ENCODE results near the gene EXTL2. TPM values are rescaled to one million over a fixed set of nuclear protein-coding genes. Genes with fewer than 3 reads are reported as not detected.
A peak's percentile ranks its signal among the peaks of the same experiment; 100 is the strongest.

EXTL2 gene
- total RNA-seq, 1 donor from 2014 or later = 2.6 TPM

DNA sequence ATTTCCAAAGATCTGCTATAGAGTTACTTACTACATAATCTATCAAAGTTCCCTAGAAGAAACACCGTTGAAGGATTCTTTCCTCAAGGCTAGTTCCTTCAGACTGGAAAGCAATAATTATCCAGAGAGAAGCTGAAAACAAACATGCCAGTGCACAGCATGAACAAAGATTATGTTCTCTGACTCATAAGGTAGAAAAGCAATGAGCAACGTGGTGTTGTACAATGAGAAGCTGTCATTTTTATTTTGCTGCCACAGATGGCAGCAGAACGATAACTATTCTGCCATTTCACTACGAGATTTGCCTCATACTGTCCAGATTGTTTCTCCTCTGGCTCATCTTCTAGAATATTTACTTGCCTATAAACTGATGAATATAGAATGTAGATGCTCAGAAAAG is 10.7 kb downstream of the EXTL2 start:
- no peak overlapping the region for H3K4me3 ChIP-seq (ENCODE audit: low read depth, low read length)
- no peak for FAIRE-seq

DNA sequence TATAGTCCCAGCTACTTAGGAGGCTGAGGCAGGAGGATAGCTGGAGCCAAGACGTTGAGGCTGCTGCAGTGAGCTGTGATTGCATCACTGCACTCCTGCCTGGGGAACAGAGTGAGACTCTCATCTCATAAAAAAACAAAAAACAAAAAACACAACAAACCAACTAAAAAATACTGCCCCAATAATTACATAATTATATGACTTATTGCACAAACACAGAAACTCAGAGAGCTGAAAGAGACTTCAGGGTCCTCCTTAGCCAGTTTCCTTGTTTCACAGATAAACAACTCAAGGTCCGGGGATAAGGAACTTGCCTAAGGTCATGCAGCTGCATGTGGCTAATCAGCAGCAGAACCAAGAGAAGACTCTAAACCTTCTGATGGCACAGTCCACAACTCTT is 11.9 kb downstream of the EXTL2 start:
- no peak for DNase-seq (ENCODE audit: low read depth)
- Histone ChIP-seq H3K4me3 (ENCODE audit: low read depth, low read length) (no peak overlapping the region), H3K36me3 (ENCODE audit: control insufficient read depth, insufficient read depth, low read length) (no peaks in the 10 kb centered on the region), H3K27me3 (ENCODE audit: control insufficient read depth, insufficient read depth, low read length) (no peaks in the 10 kb centered on the region)
- no peak for FAIRE-seq
- TF ChIP-seq, protein P1, sequence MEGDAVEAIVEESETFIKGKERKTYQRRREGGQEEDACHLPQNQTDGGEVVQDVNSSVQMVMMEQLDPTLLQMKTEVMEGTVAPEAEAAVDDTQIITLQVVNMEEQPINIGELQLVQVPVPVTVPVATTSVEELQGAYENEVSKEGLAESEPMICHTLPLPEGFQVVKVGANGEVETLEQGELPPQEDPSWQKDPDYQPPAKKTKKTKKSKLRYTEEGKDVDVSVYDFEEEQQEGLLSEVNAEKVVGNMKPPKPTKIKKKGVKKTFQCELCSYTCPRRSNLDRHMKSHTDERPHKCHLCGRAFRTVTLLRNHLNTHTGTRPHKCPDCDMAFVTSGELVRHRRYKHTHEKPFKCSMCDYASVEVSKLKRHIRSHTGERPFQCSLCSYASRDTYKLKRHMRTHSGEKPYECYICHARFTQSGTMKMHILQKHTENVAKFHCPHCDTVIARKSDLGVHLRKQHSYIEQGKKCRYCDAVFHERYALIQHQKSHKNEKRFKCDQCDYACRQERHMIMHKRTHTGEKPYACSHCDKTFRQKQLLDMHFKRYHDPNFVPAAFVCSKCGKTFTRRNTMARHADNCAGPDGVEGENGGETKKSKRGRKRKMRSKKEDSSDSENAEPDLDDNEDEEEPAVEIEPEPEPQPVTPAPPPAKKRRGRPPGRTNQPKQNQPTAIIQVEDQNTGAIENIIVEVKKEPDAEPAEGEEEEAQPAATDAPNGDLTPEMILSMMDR (IDR thresholded peaks at IDR 0.05; ENCODE audit: insufficient read depth, low read length, severe bottlenecking) = no peak

More for the DNA sequence above, 10.7 kb downstream of the EXTL2 start:
- no peaks in the 10 kb centered on the region for H3K36me3 ChIP-seq (ENCODE audit: control insufficient read depth, insufficient read depth, low read length)
- TF ChIP-seq, protein P1 (IDR thresholded peaks at IDR 0.05; ENCODE audit: insufficient read depth, low read length, severe bottlenecking) = no peak
- H3K27me3 ChIP-seq (ENCODE audit: control insufficient read depth, insufficient read depth, low read length) = no peaks in the 10 kb centered on the region
- peak; percentile 82 for DNase-seq (ENCODE audit: low read depth)

DNA sequence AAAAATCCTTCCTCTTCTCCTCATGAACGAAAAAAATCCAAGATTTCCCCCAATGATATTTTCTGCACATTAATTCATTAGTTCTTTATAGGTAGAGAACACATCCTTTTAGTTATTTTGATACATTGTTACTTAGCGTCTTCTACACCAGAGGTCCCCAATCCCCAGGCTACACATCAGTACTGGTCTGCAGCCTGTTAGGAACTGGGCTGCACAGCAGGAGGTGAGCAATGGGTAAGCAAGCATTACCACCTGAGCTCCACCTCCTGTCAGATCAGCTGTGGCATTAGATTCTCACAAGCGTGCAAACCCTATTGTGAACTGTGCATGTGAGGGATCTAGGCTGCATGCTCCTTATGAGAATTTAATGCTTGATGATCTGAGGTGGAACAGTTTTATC is 13.0 kb downstream of the EXTL2 start:
- Histone ChIP-seq H3K27me3 (ENCODE audit: control insufficient read depth, insufficient read depth, low read length) (no peaks in the 10 kb centered on the region), H3K4me3 (ENCODE audit: low read depth, low read length) (no peak overlapping the region), H3K36me3 (ENCODE audit: control insufficient read depth, insufficient read depth, low read length) (no peaks in the 10 kb centered on the region)
- FAIRE-seq = no peak
- DNase-seq (ENCODE audit: low read depth) = no peak
- TF ChIP-seq, protein P1 (IDR thresholded peaks at IDR 0.05; ENCODE audit: insufficient read depth, low read length, severe bottlenecking) = no peak

DNA sequence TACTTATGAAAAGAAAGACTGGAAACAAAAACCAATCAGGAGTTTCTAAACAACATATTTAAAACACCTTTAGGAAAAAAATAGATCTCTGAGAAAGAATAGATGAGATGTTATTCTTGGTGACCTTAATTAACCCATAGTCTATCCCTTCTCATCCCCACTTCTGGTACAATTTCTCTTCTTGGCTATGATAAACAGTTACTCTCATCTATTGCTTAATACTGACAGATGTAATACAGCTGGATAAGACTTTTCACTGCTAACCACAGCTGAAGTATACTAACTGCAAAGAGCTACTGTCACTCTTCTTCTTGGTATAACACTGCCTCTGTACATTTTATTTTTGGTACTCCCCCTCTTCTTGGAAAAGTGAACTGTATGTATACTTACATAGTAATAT is 15.2 kb downstream of the EXTL2 start:
- Histone ChIP-seq H3K36me3 (ENCODE audit: control insufficient read depth, insufficient read depth, low read length) (no peaks in the 10 kb centered on the region), H3K4me3 (ENCODE audit: low read depth, low read length) (no peak overlapping the region), H3K27me3 (ENCODE audit: control insufficient read depth, insufficient read depth, low read length) (no peaks in the 10 kb centered on the region)
- FAIRE-seq (no peak), DNase-seq (ENCODE audit: low read depth) (no peak)
- TF ChIP-seq, protein P1 (IDR thresholded peaks at IDR 0.05; ENCODE audit: insufficient read depth, low read length, severe bottlenecking) = no peak

DNA sequence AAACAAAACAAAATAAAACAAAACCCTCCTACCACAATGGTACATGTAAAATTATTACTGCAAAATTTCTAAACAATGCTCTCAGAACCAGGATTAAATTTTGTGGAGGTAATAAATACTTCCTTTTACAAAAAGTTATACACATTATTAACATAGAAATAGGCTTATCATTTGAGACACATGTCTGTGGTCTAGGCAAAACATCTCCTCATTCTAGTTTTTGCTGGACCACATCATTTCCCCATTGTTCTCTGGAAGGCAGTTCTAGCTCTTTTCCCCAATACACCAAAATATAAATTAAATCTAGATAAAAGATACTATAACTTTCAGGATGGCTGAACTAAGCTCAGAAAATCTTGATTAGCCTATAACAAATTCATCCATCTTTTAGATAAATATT is 18.4 kb downstream of the EXTL2 start:
- DNase-seq (ENCODE audit: low read depth) = no peak
- Histone ChIP-seq H3K36me3 (ENCODE audit: control insufficient read depth, insufficient read depth, low read length) (no peaks in the 10 kb centered on the region), H3K4me3 (ENCODE audit: low read depth, low read length) (no peak overlapping the region), H3K27me3 (ENCODE audit: control insufficient read depth, insufficient read depth, low read length) (no peaks in the 10 kb centered on the region)
- no peak for FAIRE-seq
- TF ChIP-seq, protein P1 (IDR thresholded peaks at IDR 0.05; ENCODE audit: insufficient read depth, low read length, severe bottlenecking) = no peak

DNA sequence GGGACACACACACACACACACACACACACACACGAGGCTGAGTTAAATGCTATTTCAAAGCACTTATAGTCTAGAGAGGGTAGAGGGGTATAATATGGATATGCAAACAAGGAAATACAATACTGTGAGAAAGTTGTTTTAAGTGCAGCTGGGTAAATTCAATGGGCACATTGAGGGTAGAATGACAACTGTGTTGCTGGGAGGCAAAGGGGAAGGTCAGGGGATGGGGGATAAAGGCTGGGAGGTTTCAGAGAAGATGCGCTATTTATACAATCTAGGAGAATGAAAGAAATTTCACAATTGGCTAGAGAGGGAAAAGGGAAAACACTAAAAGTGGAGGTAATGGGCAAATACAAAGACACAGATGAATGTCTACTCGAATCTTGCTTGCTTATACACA is 19.4 kb downstream of the EXTL2 start:
- TF ChIP-seq, protein P1 (IDR thresholded peaks at IDR 0.05; ENCODE audit: insufficient read depth, low read length, severe bottlenecking) = no peak
- no peaks in the 10 kb centered on the region for H3K36me3 ChIP-seq (ENCODE audit: control insufficient read depth, insufficient read depth, low read length)
- DNase-seq (ENCODE audit: low read depth) = no peak
- no peaks in the 10 kb centered on the region for H3K27me3 ChIP-seq (ENCODE audit: control insufficient read depth, insufficient read depth, low read length)
- FAIRE-seq = no peak
- no peak overlapping the region for H3K4me3 ChIP-seq (ENCODE audit: low read depth, low read length)

Measured in bronchial epithelial cell (primary cell).